H1 (cell line): ENCODE results near the gene SLC24A3. TPM values are rescaled to one million over a fixed set of nuclear protein-coding genes. Genes with fewer than 3 reads are reported as not detected.

Source experiments
- CTCF ChIA-PET: fragments of 300-600 bp; sonication (Branson Sonifier 250); formaldehyde crosslinking; loops from one replicate; lab custom pipeline; 2021; ENCODE audit not compliant: partially characterized antibody; lab: Charles Lee
- POLR2A ChIA-PET: fragments of 300-600 bp; sonication (Branson Sonifier 250); formaldehyde crosslinking; loops from one replicate; lab custom pipeline; 2021; ENCODE audit warnings: inconsistent platforms; ENCODE audit not compliant: partially characterized antibody; lab: Charles Lee
- DNase-seq, 2 experiments: peaks; one replicate each; pipeline versions ENCODE4 v3.0.0 to v3.0.0-alpha.2; 2010 to 2022; ENCODE audit warnings: low spot score in 2 of 2, low read depth in 1 of 2, mixed read lengths in 1 of 2
- FAIRE-seq: peaks from 2 replicates; lab custom pipeline; 2011; peaks lifted over from hg19 to GRCh38; lab: Jason Lieb, UNC
- H2AFZ ChIP-seq: 2 replicates; pipeline ENCODE4 v1.8.1; 2012; ENCODE audit warnings: low read length, inconsistent platforms
- H2AK5ac ChIP-seq: 2 replicates; pipeline ENCODE4 v1.6.1; 2013; ENCODE audit warnings: low read depth, low read length
- H2BK120ac ChIP-seq: replicated peaks from 2 replicates; pipeline ENCODE3; 2013; ENCODE audit warnings: low read depth, low read length, inconsistent platforms
- H2BK12ac ChIP-seq: 2 replicates; pipeline ENCODE4 v1.6.1; 2013; ENCODE audit warnings: low read depth, low read length
- H2BK15ac ChIP-seq: 2 replicates; pipeline ENCODE4 v1.6.1; 2013; ENCODE audit warnings: low read length
- H2BK20ac ChIP-seq: 2 replicates; pipeline ENCODE4 v1.6.1; 2013; ENCODE audit warnings: low read length
- H2BK5ac ChIP-seq: 2 replicates; pipeline ENCODE4 v1.6.1; 2013; ENCODE audit warnings: low read depth, low read length
- H3K14ac ChIP-seq: 2 replicates; pipeline ENCODE4 v1.6.1; 2013; ENCODE audit warnings: inconsistent platforms; ENCODE audit not compliant: insufficient read length
- H3K18ac ChIP-seq: 2 replicates; pipeline ENCODE4 v1.6.1; 2013; ENCODE audit warnings: low read length; ENCODE audit errors: extremely low read depth
- H3K23ac ChIP-seq: 2 replicates; pipeline ENCODE4 v1.6.1; 2013; ENCODE audit warnings: inconsistent platforms; ENCODE audit not compliant: insufficient read length
- H3K23me2 ChIP-seq: 2 replicates; pipeline ENCODE4 v1.6.1; 2013; ENCODE audit warnings: low read depth, low read length
- H3K27ac ChIP-seq: 2 replicates; pipeline ENCODE4 v1.6.1; 2011; ENCODE audit warnings: low read depth, low read length, inconsistent platforms
- H3K27me3 ChIP-seq, 4 experiments: replicated peaks in 1 of 4; 1 replicate in 1 of 4; 2 replicates in 3 of 4; pipeline versions ENCODE4 v1.6.1 to v1.8.1; 2011 to 2013; ENCODE audit warnings: low read length in 3 of 4, mild to moderate bottlenecking in 3 of 4, inconsistent platforms in 2 of 4, mixed read lengths in 2 of 4, moderate library complexity in 1 of 4; ENCODE audit not compliant: control insufficient read depth in 3 of 4, insufficient read depth in 3 of 4; ENCODE audit errors: extremely low read depth in 1 of 4
- H3K36me3 ChIP-seq, 4 experiments: 2 replicates each; pipeline versions ENCODE4 v1.6.1 to v1.8.1; 2011 to 2013; ENCODE audit warnings: mild to moderate bottlenecking in 4 of 4, low read length in 3 of 4, moderate library complexity in 2 of 4, control low read depth in 1 of 4, inconsistent platforms in 1 of 4; ENCODE audit not compliant: insufficient read depth in 4 of 4, control insufficient read depth in 2 of 4
- H3K4ac ChIP-seq: replicated peaks from 2 replicates; pipeline ENCODE3; 2013; ENCODE audit warnings: low read length, low read depth, mixed read lengths, inconsistent platforms; ENCODE audit not compliant: insufficient read length
- H3K4me1 ChIP-seq, 4 experiments: replicated peaks in 1 of 4; 1 replicate in 1 of 4; 2 replicates in 3 of 4; pipeline versions ENCODE4 v1.6.1 to v1.8.1; 2011 to 2013; ENCODE audit warnings: low read length in 3 of 4, inconsistent platforms in 2 of 4, mixed read lengths in 1 of 4; ENCODE audit not compliant: insufficient read depth in 4 of 4, control insufficient read depth in 3 of 4
- H3K4me2 ChIP-seq, 2 experiments: 2 replicates each; pipeline versions ENCODE4 v1.6.1 to v1.8.1; 2011 to 2013; ENCODE audit warnings: low read depth in 2 of 2, low read length in 2 of 2, control low read depth in 1 of 2, inconsistent platforms in 1 of 2, mild to moderate bottlenecking in 1 of 2; ENCODE audit not compliant: insufficient read depth in 1 of 2
- H3K4me3 ChIP-seq, 4 experiments: fragments of 200-600, 300-600 bp in 1 of 4; sonication (generic), shearing (Covaris generic), sonication (Bioruptor Twin) in 1 of 4; 2 replicates each; pipeline versions ENCODE4 v1.5.1 to v1.8.1; 2011 to 2016; ENCODE audit warnings: low read length in 4 of 4, low read depth in 3 of 4, control low read depth in 2 of 4, inconsistent platforms in 2 of 4, mild to moderate bottlenecking in 2 of 4, mixed read lengths in 1 of 4, moderate library complexity in 1 of 4; ENCODE audit not compliant: insufficient read depth in 2 of 4; ENCODE audit errors: extremely low read depth in 1 of 4
- H3K56ac ChIP-seq: replicated peaks from 2 replicates; pipeline ENCODE3; 2013; ENCODE audit warnings: low read depth, mild to moderate bottlenecking, mixed read lengths, low read length, inconsistent platforms; ENCODE audit not compliant: insufficient read length
- H3K79me1 ChIP-seq: 2 replicates; pipeline ENCODE4 v1.6.1; 2013; ENCODE audit warnings: low read depth, low read length, control low read depth
- H3K79me2 ChIP-seq, 2 experiments: 2 replicates each; pipeline versions ENCODE4 v1.6.1 to v1.8.1; 2012 to 2013; ENCODE audit warnings: low read length in 2 of 2, mild to moderate bottlenecking in 2 of 2, inconsistent platforms in 1 of 2; ENCODE audit not compliant: insufficient read depth in 2 of 2, control insufficient read depth in 1 of 2
- H3K9ac ChIP-seq, 4 experiments: replicated peaks in 1 of 4; 1 replicate in 1 of 4; 2 replicates in 3 of 4; pipeline versions ENCODE4 v1.6.1 to v1.8.1; 2011 to 2013; ENCODE audit warnings: low read depth in 3 of 4, low read length in 3 of 4, control low read depth in 2 of 4, mild to moderate bottlenecking in 2 of 4, moderate library complexity in 2 of 4, inconsistent platforms in 1 of 4; ENCODE audit errors: extremely low read depth in 1 of 4
- H3K9me3 ChIP-seq, 2 experiments: 2 replicates each; pipeline versions ENCODE4 v1.6.1 to v1.8.1; 2012 to 2013; ENCODE audit warnings: mild to moderate bottlenecking in 2 of 2, moderate library complexity in 2 of 2, control low read depth in 1 of 2, inconsistent platforms in 1 of 2, low read depth in 1 of 2, low read length in 1 of 2, mixed read lengths in 1 of 2; ENCODE audit not compliant: insufficient read depth in 2 of 2
- H4K20me1 ChIP-seq, 2 experiments: replicated peaks in 1 of 2; 2 replicates each; pipeline versions ENCODE3 to v1.8.1; 2011 to 2013; ENCODE audit warnings: inconsistent platforms in 2 of 2, low read length in 2 of 2, mild to moderate bottlenecking in 1 of 2; ENCODE audit not compliant: insufficient read depth in 2 of 2, control insufficient read depth in 1 of 2
- H4K5ac ChIP-seq: 2 replicates; pipeline ENCODE4 v1.6.1; 2013; ENCODE audit warnings: low read length, low read depth, mixed read lengths, inconsistent platforms; ENCODE audit not compliant: insufficient read length
- H4K8ac ChIP-seq: 2 replicates; pipeline ENCODE4 v1.8.0; 2013; ENCODE audit warnings: mild to moderate bottlenecking, moderate library complexity, low read length, inconsistent platforms; ENCODE audit not compliant: insufficient read depth; ENCODE audit errors: extremely low read depth
- H4K91ac ChIP-seq: replicated peaks from 2 replicates; pipeline ENCODE3; 2013; ENCODE audit warnings: low read length, mixed read lengths, inconsistent platforms; ENCODE audit not compliant: insufficient read length
- SP4 ChIP-seq: IDR thresholded peaks from 2 replicates; pipeline ENCODE4 v1.6.1; 2012; ENCODE audit warnings: low read length, inconsistent platforms
- WGBS, 2 experiments: shearing (Covaris generic) in 1 of 2; methylation state at CpG; one replicate each; pipeline versions ENCODE4 v1.1.6 to v1.1.7; 2013 to 2015; ENCODE audit warnings: low lambda C conversion rate in 2 of 2, mixed read lengths in 2 of 2, inconsistent platforms in 1 of 2, low coverage in 1 of 2, missing lambda C conversion rate in 1 of 2; ENCODE audit not compliant: insufficient replicate concordance in 2 of 2, insufficient coverage in 1 of 2, insufficient read length in 1 of 2; ENCODE audit errors: extremely low coverage in 1 of 2, missing lambda C conversion rate in 1 of 2; 5-methylcytosine and 5-hydroxymethylcytosine counted together
- polyA plus RNA-seq, 7 experiments: library from polyadenylated mRNA; depleted of rRNA in 3 of 7; stranded (reverse) in 5 of 7; unstranded in 2 of 7; fragments of >200 nt in 5 of 7; fragments of 200-250 nt in 2 of 7; gene quantifications; 1 replicate in 5 of 7; 2 replicates in 1 of 7; 4 replicates in 1 of 7; pipeline versions ENCODE4 v1.2.1 to v1.2.3, GENCODE V29; 2011 to 2013; ENCODE audit warnings: missing spikeins in 2 of 7, mixed read lengths in 2 of 7
- total RNA-seq: library from RNA; stranded (reverse); fragmentation: NEBNext Ultra II Directional; extraction: Animal tissue kit (Norgen Biotek cat#: 25700); gene quantifications from 2 replicates; pipeline ENCODE4 v1.2.1, GENCODE V29; 2021

SLC24A3 gene
- total and polyA plus RNA-seq, 2 of the 8 experiments (the other 6 are each of a cell fraction or from before 2014, with no cell fraction given), result 4.5 to 6.3 TPM

DNA sequence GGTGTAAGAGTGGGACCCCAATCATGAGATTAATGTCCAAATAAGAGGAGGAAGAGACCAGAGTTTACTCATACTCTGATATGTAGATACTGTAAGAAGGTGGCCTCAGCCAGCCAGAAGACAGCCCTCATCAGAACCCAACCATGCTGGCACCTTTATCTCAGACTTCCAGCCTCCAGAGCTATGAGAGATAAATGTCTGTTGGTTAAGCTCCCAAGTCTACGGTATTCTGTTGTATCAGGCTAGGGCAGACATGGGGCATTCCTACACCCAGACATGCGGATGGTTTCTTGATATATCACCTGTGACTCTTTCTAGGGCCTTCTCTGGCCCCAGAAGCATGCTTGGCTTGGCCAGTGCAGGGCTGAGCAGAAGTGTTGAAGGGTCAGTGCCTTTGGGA is 298.2 kb downstream of the SLC24A3 start:
- Histone ChIP-seq H3K27me3 (no peaks in the 10 kb centered on the region), H2BK15ac (no peak overlapping the region), H3K79me2 (no peaks in the 10 kb centered on the region), H2BK120ac (no peak overlapping the region), H3K14ac (no peak overlapping the region), H3K79me1 (no peaks in the 10 kb centered on the region), H2AK5ac (no peak overlapping the region), H3K4ac (no peak overlapping the region), H4K20me1 (no peaks in the 10 kb centered on the region), H3K4me2 (no peak overlapping the region), H2BK12ac (no peak overlapping the region), H4K5ac (no peak overlapping the region), H3K9ac (no peak overlapping the region), H3K18ac (no peak overlapping the region), H3K4me1 (no peaks in the 10 kb centered on the region), H2AFZ (no peak overlapping the region), H2BK5ac (no peak overlapping the region), H2BK20ac (no peak overlapping the region)
- no peak for DNase-seq
- WGBS, 2 experiments, result 76% methylated on average over 2 of the region's 2 CpGs; no CpG with 5 or more reads in 1 of the 2 experiments
- no peak for FAIRE-seq
- CTCF ChIA-PET, result interaction anchor here (1.5 kb wide), 1 partner anchor 14 kb away, joined by 4 read pairs; no protein-coding TSS in a partner anchor
- no peak for TF ChIP-seq SP4
- TF ChIP-seq, all 59 proteins: peak for 0
- Histone ChIP-seq H3K27ac (no peak overlapping the region), H3K23me2 (no peaks in the 10 kb centered on the region), H4K8ac (no peak overlapping the region), H3K23ac (no peak overlapping the region), H3K9me3 (no peaks in the 10 kb centered on the region; a peak in 1 of 4 replicates), H3K56ac (no peak overlapping the region), H4K91ac (no peak overlapping the region), H3K36me3 (no peaks in the 10 kb centered on the region), H3K4me3 (no peak overlapping the region)
- POLR2A ChIA-PET, result no interaction called here
